ENCODE results near the gene COMMD10. TPM values are rescaled to one million over a fixed set of nuclear protein-coding genes. Genes with fewer than 3 reads are reported as not detected.

COMMD10 gene
- total RNA-seq, 2 experiments from 2014 or later = 26.0 to 27.6 TPM

DNA sequence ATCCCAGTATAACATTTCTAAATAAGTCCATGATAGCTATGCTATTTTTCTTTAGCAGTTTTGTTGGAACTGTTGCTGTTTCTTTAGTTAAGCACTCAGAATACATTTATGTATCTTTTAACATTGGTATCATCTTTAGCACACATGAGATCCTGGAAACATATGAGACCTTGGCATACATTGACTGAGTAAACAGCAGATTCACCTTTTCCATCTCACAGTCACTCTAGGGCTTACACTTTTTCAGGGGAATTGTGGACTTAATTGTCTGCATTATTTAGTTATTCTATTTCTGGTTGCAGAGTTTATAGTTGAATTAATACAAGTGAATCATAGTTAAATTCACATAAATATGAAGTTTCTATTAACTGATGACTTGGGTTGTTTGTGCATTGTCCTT is 70.1 kb downstream of the COMMD10 start:
- DNase-seq (no peak), ATAC-seq (ENCODE audit: poor library complexity) (no peak)
- Mint-ChIP-seq H3K9me3 (no peaks in the 10 kb centered on the region), H3K27me3 (no peaks in the 10 kb centered on the region), H3K4me1 (ENCODE audit: low read depth) (peaks cover 24% of the 10 kb centered on the region), H3K36me3 (ENCODE audit: low read depth) (peaks cover 23% of the 10 kb centered on the region), H3K4me3 (no peak overlapping the region), H3K27ac (no peak overlapping the region)
- H3K4me1 ChIP-seq (ENCODE audit: insufficient read depth, low read length) = no peaks in the 10 kb centered on the region
- no peak overlapping the region for H3K27ac ChIP-seq (ENCODE audit: low read depth in 1 of 2, low read length in 2 of 2)
- TF ChIP-seq, protein P1, sequence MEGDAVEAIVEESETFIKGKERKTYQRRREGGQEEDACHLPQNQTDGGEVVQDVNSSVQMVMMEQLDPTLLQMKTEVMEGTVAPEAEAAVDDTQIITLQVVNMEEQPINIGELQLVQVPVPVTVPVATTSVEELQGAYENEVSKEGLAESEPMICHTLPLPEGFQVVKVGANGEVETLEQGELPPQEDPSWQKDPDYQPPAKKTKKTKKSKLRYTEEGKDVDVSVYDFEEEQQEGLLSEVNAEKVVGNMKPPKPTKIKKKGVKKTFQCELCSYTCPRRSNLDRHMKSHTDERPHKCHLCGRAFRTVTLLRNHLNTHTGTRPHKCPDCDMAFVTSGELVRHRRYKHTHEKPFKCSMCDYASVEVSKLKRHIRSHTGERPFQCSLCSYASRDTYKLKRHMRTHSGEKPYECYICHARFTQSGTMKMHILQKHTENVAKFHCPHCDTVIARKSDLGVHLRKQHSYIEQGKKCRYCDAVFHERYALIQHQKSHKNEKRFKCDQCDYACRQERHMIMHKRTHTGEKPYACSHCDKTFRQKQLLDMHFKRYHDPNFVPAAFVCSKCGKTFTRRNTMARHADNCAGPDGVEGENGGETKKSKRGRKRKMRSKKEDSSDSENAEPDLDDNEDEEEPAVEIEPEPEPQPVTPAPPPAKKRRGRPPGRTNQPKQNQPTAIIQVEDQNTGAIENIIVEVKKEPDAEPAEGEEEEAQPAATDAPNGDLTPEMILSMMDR (IDR thresholded peaks at IDR 0.05) = no peak
- no peak overlapping the region for H3K4me3 ChIP-seq (ENCODE audit: low read length)
- H3K27me3 ChIP-seq (ENCODE audit: control insufficient read depth in 1 of 2, insufficient read depth in 2 of 2, low read length in 2 of 2) = no peaks in the 10 kb centered on the region
- ChIA-PET POLR2A (no interaction called here), CTCF (no interaction called here)
- H3K36me3 ChIP-seq (ENCODE audit: insufficient read depth, low read length) = no peaks in the 10 kb centered on the region
- H3K9me3 ChIP-seq (ENCODE audit: control insufficient read depth in 1 of 2, insufficient read depth in 1 of 2, low read length in 2 of 2) = no peaks in the 10 kb centered on the region
- intact Hi-C loops (cut with DNase I, micrococcal nuclease) = no loop called here

DNA sequence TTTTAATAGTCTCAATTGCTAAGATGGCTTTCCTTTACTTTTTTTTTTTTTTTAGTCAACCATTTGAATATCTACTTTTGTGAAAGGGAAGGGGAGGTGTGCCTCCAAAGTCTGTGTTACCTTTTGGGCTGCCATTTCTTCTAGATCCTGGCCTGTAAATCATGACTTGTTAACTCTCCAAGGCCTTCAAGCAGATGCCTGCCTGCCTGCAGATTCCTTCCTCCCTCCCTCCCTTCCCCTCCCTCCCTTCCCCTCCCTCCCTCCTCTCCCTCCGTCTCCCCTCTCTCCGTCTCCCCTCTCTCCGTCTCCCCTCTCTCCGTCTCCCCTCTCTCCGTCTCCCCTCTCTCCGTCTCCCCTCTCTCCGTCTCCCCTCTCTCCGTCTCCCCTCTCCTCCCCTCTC is 73.1 kb downstream of the COMMD10 start:
- Histone ChIP-seq H3K4me1 (ENCODE audit: insufficient read depth, low read length) (no peaks in the 10 kb centered on the region), H3K4me3 (ENCODE audit: low read length) (no peak overlapping the region), H3K27me3 (ENCODE audit: control insufficient read depth in 1 of 2, insufficient read depth in 2 of 2, low read length in 2 of 2) (no peaks in the 10 kb centered on the region), H3K27ac (ENCODE audit: low read depth in 1 of 2, low read length in 2 of 2) (no peak overlapping the region), H3K36me3 (ENCODE audit: insufficient read depth, low read length) (no peaks in the 10 kb centered on the region), H3K9me3 (ENCODE audit: control insufficient read depth in 1 of 2, insufficient read depth in 1 of 2, low read length in 2 of 2) (no peaks in the 10 kb centered on the region)
- Mint-ChIP-seq H3K27me3 (no peaks in the 10 kb centered on the region), H3K27ac (no peak overlapping the region), H3K4me1 (ENCODE audit: low read depth) (peaks cover 20% of the 10 kb centered on the region), H3K9me3 (no peaks in the 10 kb centered on the region), H3K4me3 (no peak overlapping the region), H3K36me3 (ENCODE audit: low read depth) (peaks cover 26% of the 10 kb centered on the region)
- TF ChIP-seq, protein P1 (IDR thresholded peaks at IDR 0.05) = no peak
- ATAC-seq (ENCODE audit: poor library complexity) (no peak), DNase-seq (no peak)
- intact Hi-C loops (cut with DNase I, micrococcal nuclease) = no loop called here
- POLR2A ChIA-PET = no interaction called here
- CTCF ChIA-PET = interaction anchor here (0.6 kb wide), 1 partner anchor 913 kb away, joined by 3 read pairs; no protein-coding TSS in a partner anchor

DNA sequence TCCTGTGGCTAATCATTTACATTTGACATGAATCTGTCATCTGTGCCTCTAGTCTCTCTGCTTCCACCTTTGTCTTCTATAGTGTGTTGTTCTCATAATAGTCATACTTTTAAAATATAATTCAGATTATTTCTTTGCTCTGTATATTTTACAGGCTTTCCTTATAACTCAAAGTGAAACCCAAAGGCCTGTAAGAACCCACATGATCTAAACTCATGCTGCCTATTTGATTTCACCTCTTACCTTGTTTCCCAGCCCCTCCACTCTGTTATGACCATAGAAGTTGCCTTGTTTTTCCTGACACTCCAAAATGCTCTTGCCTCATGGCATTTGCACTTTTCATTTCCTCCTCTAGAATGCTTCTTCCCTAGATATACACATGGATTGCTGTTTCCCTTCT is 74.2 kb downstream of the COMMD10 start:
- no peaks in the 10 kb centered on the region for H3K9me3 ChIP-seq (ENCODE audit: control insufficient read depth in 1 of 2, insufficient read depth in 1 of 2, low read length in 2 of 2)
- Mint-ChIP-seq H3K9me3 (no peaks in the 10 kb centered on the region), H3K27ac (no peak overlapping the region), H3K4me1 (ENCODE audit: low read depth) (peaks cover 14% of the 10 kb centered on the region), H3K27me3 (no peaks in the 10 kb centered on the region), H3K36me3 (ENCODE audit: low read depth) (peaks cover 25% of the 10 kb centered on the region), H3K4me3 (no peak overlapping the region)
- no peak for DNase-seq
- no peaks in the 10 kb centered on the region for H3K27me3 ChIP-seq (ENCODE audit: control insufficient read depth in 1 of 2, insufficient read depth in 2 of 2, low read length in 2 of 2)
- intact Hi-C loops (cut with DNase I, micrococcal nuclease) = no loop called here
- no peak overlapping the region for H3K4me3 ChIP-seq (ENCODE audit: low read length)
- no peaks in the 10 kb centered on the region for H3K4me1 ChIP-seq (ENCODE audit: insufficient read depth, low read length)
- CTCF ChIA-PET = no interaction called here
- H3K36me3 ChIP-seq (ENCODE audit: insufficient read depth, low read length) = no peaks in the 10 kb centered on the region
- TF ChIP-seq, protein P1 (IDR thresholded peaks at IDR 0.05) = no peak
- no peak overlapping the region for H3K27ac ChIP-seq (ENCODE audit: low read depth in 1 of 2, low read length in 2 of 2)
- POLR2A ChIA-PET = no interaction called here
- no peak for ATAC-seq (ENCODE audit: poor library complexity)

Data from CD4-positive, alpha-beta T cell (primary cell).